ENCODE results near the gene SH3PXD2A.

GRCh38 chr10:103614306-103615158, 240.8 kb downstream of the SH3PXD2A start:
- TF ChIP-seq CTCF (IDR thresholded peaks at IDR 0.05) (no peak), POLR2A (IDR thresholded peaks at IDR 0.05) (no peak), POLR2AphosphoS5 (IDR thresholded peaks at IDR 0.05; ENCODE audit: insufficient read depth in 1 of 2, low read depth in 1 of 2) (no peak)
